Stimulated activated CD4-positive, alpha-beta T cell treated with anti-CD3 and anti-CD28 coated beads, Interleukin-15, amount 100 ng/mL, for 48 hours (primary cell): ENCODE data around the gene HLX.

Source experiments
- DNase-seq, 2 donors: peaks; one replicate each; pipeline ENCODE4 v3.0.0-alpha.2; 2020; ENCODE audit warnings: low read depth in 2 of 2

Gene HLX

DNA sequence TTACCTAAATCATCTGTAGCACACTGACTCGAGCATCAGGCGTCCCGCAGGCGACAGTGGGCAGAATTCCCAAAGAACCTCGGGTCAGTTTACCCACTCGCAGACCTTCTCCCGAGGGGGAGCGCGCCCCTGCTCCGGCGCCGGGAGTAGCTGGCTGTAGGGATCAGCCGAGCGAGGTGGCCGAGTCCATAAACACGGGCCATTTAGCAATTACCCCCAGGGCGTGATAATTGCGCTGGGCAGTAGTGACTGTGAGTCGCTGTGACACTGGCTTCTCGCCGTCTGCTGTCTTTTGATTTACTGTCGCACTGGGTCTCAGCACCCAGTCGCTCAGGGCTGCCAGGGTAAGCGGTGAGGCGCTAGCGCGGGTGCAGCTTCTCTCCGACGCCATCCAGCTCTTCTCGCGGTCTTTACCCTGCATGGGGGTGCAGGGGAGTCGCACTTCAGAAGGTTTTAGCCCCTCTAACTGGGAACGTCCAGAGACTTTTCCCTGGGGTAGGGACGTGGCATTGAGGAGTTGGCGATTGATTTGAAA is 16.2 kb downstream of the HLX start:
- DNase-seq, result no peak

DNA sequence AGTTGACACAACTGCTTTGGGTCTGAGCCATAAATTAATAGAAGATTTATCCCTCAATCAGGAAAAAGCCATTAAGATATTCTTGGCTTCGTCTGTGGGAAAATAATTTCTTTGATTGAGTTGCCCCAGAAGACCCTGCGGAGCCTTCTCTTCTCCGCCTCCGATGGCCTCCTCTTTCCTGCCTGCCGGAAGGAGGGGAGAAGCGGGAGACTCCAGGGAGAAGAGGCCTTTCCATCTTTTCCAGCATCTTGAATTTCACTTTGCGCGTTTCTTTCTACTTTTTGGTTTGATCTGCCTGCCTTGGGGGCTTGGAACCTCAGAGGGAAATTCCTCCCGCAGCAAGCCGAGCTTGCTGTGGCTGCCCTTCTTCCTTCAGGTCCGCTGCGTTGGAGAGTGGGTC is 16.8 kb downstream of the HLX start:
- DNase-seq, result no peak

DNA sequence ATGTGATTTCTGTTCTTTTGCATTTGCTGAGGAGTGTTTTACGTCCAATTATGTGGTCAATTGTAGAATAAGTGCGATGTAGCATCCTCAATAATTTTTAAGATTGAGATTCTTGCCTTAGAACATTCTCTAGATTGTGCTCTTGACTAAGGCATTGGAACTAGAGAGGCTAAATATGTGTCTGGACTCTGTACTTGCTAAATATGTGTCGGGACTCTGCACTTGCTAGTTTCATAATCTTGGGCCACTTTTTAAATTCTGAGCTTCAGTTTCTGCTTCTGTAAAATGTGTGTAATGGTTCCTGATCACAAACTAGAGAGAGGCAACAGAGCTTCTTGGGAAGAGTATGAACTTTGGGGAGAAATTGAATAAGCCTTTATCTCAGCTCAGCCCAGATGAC is 21.6 kb downstream of the HLX start:
- DNase-seq, result no peak

DNA sequence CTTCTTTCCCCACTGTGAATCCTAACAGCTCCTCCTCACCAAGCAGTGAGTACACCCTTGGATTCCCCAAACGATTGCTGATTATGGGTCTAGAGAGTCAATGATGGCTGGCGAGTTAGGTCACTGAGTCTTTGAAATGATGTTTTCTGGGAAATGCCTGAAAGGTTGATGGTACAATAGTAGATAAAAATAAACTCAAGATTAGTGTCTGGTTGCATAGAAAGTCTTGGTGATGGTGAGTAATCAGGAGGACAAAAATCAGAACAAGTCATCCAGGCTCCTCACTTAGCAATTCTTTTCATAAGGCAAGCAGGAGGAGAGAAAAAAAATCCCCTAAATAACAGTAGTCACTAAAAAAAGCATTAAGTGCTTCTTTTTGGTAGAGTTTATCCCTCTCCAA is 22.6 kb downstream of the HLX start:
- no peak for DNase-seq

DNA sequence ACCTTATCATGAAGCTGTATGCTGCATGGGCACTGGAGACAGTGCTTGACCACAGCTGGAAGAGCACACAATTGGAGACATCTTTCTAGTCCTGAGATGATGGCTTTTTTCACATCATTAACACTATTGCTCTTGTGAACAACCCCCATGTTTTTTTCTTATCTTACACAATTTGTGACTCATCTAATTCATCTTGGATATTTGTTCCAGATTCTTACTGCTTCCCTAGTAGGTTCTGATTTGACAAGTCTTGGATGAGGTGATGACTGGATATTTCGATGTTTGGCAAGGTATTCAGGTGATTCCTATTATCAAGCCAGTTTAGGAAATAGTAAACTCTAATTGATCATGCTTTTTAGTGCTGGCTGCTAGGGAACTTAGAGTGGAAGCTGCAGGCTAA is 23.7 kb downstream of the HLX start:
- no peak for DNase-seq

DNA sequence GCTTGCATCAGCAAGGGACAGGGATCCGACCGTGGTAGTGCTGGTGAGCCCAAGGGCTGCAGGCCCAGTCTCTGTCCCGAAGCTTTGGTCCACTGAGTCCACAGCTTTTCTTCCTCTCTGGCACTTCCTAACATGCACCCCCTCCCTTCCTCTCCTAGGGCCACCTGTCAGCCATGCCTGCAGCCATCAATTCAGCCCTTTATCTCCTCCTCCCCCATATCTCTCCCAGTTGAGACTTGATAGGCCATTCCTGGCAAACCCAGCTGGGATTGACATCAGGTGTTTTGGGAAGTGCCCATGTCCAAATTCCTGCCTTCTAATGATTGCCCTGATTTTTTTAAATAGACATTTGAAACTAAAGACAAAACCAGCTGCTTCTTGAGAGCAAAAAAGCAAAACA is 25.6 kb downstream of the HLX start:
- no peak for DNase-seq

DNA sequence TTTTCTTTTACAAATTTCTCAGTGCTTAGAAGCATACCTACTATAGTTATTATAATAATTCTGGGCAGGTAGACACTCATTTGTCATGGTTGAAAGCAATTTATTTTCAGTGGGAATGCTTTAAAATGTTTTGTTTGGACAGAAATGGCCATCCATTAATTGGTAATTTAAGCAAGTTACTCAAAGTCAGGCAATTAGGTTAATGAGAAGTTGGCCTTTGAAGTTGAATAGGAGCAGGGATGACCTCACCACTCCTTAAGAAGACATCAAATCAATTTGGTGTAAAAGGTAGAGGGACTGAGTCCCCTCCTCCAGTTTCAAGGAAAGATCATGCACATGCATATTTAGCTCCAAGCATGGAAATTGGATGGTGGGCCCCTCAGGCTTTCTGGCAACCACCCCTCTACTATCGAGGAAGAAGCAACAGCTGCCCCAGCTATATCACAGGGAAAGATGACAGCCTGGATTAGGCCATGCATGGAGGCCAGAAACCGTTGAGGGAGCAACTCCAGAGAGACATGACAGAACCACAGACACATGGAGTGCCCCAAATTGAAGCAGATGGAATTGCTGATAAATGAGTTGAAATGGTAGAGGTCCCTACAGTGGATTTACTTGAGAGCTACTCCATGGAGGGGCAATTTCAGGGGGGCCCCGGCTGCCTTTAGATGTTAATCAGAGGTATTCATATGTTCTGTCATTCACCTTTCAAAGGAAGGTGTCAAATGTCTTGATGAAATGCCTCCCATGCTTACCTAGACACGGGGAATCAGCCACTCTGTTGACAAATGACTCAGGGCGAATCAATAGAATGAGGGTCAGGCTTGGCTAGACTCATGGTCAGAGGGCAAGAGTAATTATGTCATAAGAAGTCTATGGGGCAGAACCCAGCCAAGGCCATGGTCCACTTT is 26.7 kb downstream of the HLX start:
- no peak for DNase-seq

DNA sequence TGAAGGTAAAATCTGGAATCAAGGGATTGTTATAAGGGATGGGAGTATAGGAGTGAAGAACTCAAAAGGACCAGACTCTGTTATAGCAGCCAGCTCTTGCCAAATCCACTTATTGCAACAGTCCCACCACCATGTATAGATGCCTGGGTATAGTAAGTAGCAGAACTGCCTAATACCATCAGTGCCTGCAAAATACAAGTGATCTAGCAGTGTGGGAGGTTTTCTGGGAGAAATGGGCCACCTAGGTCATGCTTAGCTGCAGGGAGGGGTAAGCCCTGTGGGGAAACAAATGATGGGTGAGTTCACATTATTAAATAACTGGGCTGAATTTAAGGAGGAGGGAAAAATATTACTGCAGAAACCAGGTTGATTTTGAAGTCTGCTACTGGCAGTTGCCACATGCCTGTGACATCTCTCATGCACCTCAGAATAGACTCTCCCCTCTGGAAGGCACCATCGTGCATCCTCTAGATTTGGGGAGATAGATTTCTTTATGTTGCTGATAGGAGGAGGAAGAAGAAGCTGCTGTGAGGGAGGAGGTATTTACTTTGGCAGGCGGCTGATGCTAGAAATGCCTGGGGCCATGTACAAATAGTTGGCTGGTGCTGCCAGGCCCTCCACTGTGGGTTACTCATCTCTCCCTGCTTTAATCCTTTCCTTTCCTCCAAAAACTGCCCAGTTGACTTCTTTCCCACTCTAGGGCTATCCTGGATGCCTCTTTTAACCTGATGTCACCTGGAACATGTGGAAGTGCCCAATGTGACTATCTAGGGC is 27.5 kb downstream of the HLX start:
- no peak for DNase-seq

DNA sequence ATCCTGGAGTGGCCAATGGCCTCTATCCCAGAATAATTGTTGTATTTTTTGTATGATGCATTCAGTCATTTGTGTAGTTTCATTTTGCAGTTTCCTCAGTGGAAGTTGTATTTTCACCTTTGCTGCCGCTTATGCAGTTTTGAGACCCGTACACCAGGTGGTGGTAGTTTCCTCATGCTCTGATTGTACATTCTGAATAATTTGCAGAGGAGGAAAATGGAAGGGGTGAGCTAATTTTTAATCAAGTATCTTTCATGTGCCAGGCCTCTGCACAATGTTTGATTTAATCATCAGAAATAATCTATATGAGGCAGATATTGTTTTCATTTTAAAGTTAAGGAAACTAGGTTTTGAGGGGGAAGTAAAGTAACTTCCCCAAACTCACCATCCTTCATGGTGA is 29.5 kb downstream of the HLX start:
- DNase-seq, result no peak

DNA sequence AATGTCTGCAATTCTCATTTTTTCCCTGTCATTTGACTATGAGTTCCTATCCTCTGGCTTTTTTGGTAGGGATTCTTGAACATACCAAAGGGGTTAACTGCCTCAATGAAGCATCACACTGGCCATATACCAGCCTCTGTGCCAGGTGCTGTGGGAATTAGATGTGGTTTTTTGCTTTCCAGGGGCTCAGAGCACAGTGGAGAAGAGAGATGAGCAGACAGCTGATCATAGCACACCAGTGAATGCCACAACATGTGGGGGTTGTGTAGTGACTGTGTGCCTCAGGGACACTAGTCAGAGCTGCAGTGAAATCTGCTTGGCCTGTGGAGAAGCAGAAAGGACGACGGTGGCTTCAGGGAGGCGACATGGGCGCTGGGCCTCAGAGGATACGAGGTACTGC is 30.8 kb downstream of the HLX start:
- no peak for DNase-seq

DNA sequence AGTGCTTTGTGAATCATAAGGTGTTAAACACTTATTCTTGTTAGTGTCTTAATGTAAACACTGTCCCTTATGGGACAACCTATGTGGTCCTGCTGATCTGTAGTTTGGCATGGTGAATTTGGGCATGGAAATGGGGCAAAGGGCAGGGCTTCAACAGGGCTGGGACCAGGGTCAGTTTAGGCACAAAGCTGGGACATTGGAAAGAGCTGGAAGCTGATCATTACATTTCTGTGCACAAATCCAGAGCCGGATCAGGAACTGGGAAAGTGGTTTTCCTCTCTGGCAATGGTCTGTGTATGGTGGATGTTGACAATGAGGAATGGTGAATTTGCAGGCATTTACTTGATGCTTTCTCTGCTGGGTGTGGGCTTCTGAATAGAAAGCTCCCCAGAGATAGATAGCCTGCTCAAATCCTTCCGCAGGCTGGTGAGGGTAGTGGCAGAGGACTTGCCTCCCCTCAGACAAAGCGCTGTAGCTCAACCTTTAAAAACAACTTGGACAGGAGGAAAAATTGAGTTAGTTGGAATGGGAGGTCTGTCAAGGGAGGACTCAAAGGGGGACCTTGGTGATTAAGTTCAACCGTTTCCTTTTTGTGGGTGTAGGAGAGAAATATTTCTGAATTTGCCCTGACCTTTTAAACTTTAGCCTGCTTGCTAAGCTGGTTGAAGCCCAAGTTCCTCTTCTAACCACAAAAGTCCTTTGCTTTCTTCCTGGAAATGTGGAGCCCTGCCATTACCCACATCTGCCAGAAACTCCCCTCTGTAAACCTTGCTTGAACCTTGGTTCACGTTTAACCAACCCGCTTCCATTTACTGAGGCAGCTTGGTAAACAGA is 35.3 kb downstream of the HLX start:
- DNase-seq, result no peak

DNA sequence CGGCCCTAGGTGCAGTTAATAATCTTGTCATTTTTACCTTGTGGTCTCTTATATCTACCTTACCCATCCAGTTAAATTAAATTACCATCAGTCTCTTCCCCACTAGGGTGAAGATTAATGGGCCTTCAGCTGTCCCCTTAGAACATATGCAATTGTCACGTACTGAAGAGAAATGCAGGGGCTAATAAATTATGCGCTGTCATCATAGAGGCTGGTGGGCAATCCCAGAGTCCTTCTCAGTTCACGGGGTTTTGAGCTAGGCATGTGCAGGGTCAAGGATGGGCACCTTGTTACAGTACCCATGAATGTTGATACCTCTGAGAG is 35.8 kb downstream of the HLX start:
- DNase-seq, result no peak

DNA sequence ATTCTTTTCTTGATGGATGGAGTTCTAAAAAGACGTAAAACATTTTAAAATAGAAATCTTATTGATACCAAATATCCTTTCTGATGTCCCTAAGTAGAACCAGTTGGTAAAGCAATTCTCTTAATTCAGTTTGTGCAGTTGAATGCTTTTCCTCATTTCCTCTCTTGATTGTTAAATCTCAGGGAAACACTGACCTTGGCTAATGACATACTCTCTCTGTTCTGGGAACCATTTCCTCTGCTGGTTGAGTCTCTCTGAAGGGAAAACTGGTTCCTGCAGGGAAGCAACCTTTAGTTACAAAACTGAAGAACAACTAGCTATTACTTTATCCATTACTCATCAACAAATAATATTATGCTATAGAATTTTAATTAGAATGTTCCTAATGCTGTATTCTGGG is 36.7 kb downstream of the HLX start:
- no peak for DNase-seq

DNA sequence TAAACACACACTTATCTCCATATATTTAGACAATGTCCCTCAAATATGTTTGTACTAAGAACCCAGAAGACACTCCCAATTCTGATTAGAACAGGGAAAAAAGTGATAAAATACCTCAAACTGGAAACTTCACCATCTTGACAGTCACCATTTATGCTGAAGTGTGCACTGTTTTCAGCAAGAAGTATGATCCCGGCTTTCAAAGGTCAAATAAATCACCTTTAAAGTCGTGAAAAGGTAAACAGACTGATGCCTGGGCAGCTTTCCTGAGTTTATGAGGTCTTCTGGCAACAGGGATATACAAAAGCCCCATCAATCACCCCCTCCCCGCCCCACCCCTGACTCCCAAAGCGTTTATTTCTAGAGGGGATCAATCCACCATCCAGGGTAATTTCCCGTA is 37.9 kb downstream of the HLX start:
- no peak for DNase-seq

DNA sequence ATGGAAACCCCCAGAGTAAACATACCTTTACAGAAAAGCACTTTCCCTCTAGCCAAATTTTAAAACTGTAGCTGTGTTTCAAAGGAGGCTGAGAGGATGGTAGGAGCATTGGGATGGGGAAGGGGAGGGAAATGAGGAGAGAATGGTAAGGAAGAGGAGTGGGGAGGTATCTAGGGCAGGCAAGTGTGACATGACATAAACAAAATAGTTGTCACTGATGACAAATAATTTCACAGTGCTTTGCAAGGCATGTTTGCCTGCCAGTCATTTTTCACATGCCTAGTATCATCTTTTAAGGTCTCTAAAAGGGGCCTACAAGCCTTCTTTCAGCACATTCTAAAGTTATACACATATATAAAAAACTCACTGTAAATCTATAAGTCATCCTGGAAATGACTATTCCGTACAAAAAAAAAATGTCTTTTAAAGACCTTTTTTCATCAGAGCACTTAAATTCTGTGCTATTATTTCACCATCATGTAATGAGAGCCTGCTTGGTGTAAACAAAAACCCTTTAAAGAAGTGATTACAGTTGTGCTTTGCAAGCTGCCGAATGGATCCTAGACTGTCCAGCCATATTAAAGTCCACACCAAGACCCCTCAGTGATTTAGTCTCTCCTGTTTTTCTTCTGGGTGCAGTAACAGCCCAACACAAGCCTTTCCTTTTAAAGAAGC is 38.4 kb downstream of the HLX start:
- no peak for DNase-seq

DNA sequence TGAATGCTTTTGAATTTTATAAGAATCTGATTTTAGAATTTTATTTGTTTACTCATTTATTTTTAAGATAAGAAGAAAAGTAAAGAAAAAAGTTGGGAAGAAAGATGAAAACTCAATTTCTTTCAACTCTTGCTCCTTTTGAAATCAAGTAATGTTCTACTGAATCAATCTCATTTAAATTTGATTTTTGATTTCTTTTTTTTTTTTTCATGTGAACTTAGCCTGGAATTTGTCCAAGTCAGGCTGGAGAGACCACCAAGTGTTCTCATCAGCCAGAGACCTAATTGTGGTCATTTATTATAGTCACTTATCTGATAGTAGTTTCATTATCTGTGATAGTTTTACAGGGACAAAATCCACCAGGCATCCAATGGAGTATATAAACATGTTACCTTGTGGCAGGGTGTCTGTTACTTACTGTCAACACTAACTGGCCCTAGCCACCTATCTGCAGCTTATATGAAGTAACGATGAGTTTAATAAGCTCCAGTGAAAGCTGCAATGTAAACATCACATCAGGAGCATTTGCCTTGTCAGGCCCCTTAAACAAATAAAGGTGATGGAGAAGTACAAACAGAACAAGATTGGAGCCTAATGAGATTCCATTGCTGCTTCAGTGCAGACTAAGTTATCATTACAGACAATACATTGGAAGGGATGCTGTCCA is 39.2 kb downstream of the HLX start:
- DNase-seq, result no peak

DNA sequence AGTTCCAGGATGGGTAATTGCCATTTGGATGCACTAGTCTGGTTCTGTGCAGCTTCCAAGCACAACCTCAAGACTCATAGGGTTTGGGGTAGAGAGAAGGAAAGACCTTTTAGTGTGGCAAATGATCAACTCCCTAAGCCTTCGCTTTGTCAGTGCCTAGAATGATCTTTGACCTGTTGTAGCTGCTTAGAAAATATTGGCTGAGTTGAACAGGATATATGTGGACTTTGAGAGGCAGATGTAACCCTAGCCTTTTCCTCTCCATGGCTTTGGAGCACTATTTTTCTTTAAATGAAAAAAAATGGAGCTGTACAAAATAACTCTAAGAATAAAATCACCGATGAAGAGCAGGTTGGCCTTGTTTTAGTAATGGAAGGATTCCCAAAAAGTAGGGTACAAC is 41.7 kb downstream of the HLX start:
- DNase-seq, result no peak

DNA sequence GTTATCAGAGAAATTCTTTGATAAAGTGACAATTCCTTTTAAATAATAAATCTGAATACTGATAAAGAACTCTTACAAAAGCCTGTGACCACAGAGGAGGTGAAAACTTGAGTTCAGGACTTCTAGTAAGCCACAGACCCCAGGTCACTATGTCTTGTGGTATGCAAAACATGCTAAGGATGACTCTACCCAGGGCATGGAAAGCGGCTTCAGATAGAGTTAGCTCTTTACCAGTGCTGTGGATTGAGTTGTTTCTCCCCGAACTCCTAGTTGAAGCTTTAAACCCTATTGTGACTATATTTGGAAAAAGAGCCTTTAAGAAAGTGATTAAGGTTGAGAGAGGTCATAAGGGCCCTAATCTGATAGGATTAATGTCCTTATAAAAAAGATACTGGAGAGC is 42.3 kb downstream of the HLX start:
- DNase-seq, result no peak

DNA sequence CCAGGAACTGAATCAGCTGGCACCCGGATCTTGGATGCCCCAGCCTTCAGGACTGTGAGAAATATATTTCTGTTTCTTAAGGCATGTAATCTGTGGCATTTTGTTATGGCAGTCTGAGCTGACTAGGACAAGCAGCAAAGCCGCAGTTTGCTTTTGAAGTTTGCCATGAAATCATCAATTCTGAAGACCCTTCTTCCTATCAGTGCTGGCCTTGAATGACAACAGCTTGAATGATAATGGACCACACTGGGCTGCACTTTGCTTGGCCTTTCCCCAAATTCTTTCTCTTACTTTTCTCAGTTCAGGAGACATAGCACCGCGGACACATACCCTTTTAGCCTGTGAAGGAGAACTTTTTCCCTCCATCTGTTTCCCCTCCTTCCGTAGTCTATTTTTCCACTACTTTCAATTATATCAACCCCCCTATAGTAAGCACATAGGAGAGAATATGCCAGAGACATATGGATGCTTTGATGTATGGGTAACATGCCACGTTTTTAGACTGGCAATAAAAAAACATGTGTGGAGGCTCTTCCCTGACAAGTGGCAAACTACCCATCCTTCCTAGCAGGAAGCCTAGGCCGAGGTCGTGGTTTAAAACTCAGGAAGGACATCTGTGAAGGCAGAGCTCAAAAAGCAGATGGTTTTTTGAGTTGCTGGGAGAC is 42.9 kb downstream of the HLX start:
- DNase-seq, result no peak

DNA sequence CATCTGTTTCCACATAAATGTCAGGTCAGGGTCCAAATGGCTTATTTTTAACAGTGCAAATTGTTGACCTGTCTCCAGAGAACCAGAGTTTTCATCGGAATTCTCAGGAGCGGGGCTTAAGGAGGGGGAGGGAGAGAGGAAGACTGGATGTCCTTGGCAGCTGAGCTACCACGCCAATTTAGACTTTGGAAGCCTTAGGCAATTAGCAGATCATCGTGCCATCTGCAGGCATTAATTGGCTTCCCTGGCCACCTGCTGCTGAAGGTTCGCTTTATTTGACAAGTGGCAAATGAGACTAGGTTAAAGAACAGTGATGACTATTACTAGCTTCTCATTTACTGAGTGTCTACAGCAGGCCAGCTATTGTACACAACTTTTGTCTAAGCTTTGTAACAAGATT is 43.7 kb downstream of the HLX start:
- no peak for DNase-seq
